NOMO-1 (cell line): ENCODE data around the gene ID3.

Experiments used
- DNase-seq, 2 experiments: peaks; one replicate each; lab custom pipeline; 2025; ENCODE audit not compliant: unreplicated experiment in 2 of 2; lab: John Stamatoyannopoulos, UW

The ID3 gene

DNA sequence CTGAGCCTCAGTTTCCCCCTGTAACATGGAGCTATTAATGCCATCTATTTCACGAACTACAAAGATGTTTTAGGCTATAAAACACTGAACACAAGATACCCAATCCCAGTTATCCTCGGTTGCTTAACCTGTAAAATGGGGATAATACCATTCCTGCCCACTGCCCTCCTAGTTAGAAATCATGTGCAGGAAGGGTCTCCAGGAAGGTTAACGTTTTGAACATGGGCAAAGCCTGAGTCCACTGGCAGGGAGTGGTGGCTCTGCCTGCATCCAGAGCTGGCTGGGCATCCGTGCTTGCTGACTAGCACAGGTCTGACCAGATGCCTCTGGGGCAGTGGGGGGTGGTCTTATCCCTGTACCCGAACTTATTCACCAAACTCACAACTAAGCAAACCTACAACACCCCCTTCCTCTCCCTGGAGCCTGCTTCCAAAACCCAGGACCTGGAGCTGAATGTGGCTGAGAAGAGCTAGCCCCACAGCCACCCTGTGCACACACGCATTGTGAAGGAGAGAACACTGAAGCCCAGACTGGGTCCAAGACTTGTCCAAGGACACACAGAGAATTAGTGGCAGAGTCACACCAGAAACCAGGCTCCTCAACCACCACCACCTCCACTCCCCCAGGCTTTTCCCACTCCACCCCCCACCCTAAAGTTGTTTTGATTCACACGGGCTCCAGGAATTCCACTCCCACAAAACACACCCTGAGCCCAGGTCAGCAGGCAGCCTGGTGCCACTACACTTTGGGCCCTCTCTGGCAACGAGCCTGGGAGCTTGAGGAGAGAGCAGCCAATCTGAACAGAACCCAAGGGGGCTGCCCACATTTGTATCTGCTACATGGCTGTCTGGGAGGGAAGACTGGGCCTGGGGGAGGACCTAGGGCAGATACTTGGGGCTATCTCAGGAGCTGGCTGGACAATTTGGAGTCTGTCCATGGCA lies 29.9 kb downstream of the ID3 start:
- no peak for DNase-seq

DNA sequence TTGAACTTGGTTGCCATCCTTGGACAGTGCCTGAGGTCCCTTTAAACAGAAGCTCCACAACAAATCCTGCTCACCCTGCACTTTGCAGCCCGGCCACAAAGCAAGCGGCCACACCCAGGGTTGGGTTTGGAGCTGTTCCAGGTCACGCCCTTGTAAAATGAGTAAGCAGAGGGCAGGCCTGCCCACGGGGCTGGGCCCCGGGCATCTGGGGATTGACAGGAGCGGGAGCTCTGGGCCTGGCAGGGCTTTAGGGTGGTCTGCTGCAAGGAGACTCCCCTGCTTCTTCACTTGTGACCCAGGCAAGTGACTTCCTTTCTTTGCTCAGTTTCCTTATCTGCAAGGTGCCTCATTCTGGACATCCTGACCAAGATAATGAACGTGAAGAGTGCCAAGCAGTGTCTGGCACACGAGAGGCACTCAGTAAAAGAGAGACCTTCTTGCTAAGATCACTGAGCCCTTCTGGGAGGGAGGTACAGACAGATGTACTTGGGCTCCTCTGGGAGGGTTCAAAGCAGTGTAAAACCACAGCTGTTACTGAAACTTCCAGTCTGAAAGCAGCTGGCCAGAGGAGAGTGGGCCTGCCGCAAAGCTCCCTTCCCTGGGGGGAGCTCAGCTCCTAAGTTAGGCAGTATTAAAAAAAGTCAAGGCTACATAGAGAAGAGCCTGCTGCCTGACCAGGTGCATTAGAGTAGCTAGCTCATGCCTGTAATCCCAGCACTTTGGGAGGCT lies 30.9 kb downstream of the ID3 start:
- DNase-seq, result peak; percentile 89 to 91

DNA sequence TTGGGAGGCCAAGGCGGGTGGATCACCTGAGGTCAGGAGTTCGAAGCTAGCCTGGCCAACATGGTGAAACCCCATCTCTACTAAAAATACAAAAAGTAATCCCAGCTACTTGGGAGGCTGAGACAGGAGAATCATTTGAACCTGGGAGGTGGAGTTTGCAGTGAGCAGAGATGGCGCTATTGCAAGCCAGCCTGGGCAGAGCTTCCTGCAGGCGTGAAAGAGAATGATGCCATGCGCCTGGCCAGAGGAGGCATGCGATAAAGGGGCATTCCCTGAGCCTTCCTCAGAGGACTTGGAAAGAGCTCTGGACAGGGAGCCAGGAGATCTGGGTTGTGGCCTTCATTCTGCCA lies 31.4 kb downstream of the ID3 start:
- no peak for DNase-seq

DNA sequence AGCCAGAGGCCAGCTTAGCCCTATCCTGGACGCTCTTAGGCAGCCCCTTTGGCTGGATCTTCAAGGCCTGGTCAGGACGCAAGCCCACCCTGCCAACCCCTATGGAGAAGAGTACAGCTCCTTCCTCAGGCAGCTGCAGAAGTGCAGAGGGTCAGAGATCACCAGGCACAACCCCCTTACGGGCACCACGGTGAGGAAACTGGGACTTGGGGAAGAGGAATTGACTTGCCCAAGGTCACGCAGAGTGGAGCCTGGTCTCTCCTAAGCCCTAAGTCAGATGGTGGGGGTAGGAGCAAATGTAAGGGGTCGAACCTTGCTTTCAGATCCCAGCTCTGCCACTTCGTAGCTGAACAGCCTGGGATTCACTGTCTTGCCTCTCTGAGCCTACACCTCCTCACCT lies 31.9 kb downstream of the ID3 start:
- DNase-seq, result no peak

DNA sequence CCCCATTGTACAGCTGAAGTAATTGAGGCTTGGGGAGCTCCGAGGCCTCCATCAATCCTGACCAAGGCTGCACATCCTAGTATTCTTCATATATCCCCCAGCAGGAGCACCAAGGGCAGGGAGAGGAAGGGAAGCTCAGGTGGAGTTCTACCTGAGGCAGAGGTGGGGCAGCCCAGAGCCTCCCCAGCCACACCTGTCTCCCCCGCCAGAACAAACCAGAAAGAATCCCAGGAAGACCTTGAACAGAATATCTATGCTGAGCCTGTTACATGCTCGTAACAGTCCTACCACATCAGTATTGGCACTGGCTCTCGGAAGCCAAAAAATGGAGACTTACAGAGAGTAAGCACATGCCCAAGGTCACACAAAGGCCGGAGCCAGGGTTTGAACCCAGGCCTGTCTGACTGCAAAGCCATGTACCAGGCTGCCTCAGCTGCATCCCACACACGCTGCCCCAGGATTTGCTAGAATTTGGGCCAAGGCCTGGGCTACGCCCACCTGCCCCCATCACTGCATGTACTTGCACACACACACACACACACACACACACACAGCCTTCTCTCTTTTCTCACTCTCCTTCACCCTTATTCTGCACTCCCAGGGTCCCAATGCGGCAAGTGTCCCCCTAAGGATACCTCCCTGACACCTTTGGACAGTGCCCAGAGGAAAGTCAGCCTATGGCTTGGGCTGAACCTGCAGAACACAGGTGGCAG lies 32.8 kb downstream of the ID3 start:
- no peak for DNase-seq

DNA sequence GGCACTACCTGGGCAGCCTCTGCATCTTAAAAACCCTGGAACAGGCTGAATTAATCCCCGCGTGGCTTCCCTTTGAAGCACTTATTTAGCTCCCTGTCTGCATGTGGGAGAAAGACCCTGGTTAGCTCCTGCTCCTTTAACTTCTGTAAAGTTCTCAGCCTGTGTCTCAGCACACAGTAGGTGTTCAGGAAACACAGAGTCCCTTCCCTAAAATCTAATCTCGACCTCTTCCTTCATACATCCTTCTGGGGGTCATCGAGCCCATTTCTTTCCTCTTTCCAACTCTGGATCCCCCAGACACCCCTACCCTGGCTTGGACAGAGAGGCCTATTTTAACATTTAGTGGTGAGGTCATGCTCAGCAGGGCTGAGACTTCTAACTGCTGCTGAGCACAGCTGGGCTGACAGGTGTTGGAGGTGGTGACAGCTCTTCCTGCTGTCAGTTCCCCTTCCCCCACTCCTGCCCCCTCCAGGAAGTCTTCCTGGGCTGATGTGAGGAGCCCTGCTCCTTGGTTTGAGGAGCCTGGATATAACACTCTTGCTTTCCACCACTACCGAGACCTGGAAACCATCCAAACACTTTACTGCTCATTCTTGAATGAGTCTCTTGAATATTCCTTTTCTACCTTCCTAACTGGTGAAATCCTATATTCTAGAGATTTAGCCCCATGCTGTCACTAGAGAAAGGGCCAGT lies 33.6 kb downstream of the ID3 start:
- no peak for DNase-seq

DNA sequence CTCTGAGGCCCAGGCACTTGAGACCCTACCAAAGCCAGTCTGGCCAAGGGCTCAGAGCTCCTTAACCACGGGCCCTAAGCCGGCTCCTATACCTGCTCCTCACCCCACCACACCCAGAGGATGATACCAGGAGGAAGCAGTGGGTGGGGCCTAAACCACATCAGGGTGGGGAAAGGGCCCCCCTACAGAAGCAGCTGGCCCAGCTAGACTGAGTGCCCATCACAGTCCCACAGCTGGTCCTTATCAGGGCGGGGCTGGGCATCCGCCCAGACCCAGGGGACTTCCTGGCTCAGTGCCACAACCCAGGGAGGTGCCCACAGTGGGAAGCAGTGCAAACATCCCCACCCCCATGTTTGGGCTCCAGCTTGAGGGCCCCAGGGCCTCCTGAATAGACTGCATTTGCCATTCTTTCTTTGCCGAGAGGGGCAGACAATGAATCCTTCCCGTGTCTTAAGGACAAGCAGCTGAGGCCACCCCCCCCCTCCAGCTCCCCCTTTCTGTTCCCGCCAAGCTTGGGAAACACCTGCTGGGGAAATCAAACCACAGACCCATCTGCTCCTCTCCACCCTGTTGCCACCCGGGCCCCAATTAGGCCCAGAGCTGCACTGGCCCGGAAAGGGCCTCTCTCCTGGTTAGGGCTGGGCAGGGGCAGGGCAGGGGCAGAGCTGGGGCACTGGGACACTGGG lies 34.4 kb downstream of the ID3 start:
- DNase-seq, result no peak

DNA sequence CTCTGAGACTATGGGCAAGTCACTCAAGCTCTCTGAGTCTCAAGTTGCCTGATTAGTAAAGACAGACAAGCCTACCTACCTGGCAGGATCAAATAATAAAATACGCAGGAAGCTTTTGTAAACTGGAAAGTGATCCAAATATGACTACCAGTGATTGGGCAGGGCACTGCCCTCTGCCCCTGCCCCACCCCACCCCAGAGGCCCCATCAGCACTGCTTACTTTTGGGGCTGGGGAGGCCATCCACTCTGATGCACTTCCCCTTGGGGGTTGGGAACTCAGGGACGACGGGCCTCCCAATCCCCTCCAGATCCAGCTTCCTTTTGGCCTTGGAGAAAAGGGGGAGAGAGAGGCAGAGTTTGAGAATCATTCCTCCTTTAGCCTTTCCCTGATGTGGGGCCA lies 35.1 kb downstream of the ID3 start:
- no peak for DNase-seq

DNA sequence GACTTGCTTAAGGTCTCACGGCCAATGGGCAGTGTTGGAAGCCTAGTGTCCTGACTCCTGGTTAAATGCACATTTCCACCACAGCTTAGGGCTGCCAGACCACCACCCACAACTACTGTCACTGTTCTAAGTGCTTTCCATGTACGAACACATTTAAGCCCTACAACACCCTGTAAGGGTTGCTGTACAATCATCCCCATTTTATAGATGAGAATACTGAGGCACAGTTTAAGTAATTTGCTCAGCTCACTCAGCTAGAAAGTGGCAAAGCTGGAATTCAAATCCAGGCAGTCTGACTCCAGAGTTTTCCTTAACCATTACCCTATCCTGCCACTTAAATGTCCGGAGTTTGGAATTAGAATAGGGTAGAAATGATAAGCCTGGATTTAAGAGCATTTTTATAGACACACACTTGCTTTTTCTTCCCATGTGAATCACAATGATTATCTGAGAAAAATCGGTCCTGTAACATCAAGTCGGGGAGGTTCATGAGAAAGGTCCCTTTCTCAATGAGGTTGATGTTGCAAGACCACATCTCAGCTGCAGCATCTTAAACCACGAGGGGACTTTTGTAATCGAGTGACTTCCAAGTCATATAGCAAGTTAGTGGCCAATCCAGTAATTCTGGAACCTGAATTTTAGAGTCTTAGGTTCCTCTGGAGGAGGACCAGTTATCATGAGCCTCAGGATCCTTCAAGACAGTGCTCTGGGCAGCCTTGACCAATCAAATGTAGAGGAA lies 36.9 kb downstream of the ID3 start:
- peak; percentile 43 to 83 for DNase-seq

DNA sequence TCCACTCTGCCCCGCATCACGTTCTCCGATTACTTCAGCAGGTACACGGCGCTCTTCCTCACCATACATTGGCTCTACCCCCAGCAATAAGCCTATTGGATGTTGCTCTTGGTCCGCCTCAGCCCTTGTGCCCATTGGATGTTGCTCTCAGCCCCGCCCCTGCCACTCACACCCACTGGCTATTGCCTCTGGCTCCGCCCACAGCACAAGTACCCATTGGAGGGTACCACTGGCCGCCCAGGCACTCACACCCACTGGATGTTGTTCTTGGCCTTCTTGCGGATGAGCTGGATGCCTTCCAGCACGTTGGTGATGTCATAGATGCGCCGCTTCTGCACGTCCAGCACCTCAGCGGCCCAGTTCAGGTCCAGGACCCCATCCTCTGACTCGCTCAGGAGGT lies 37.7 kb downstream of the ID3 start:
- no peak for DNase-seq

DNA sequence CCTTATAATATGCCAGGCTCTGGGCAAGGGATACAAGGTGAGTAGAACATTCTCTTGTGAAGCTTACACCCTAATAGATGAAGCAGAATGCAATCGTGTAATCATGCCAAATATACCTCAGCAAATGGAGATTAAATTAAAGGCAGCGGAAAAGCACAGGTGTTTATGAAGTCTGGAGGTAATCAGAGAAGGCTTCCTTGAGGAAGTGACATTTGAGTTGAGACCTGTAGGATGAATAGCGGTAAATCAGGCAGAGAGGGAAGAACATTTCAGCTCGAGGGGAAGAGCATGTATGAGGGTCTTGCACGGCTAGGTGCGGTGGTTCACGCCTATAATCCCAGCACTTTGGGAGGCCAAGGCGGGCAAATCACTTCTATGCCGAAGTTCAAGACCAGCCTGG lies 41.7 kb downstream of the ID3 start:
- DNase-seq, result no peak

DNA sequence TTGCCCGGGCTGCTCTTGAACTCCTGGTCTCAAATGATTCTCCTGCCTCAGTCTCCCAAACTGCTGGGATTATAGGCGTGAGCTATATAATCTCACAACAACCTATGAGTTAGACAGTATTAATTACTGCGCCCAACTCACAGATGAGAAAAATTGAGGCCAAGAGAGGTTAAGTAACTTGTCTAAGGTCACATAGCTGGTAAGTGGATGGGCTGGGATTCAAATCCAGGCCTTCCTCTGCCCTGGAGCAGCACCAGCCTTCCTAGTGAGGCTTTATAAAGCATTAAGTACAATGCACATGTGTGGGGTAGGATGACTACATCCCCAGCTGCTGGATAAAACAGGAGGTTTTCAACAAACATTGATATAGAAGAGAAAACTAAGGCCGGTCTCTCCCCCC lies 43.4 kb downstream of the ID3 start:
- DNase-seq, result no peak

DNA sequence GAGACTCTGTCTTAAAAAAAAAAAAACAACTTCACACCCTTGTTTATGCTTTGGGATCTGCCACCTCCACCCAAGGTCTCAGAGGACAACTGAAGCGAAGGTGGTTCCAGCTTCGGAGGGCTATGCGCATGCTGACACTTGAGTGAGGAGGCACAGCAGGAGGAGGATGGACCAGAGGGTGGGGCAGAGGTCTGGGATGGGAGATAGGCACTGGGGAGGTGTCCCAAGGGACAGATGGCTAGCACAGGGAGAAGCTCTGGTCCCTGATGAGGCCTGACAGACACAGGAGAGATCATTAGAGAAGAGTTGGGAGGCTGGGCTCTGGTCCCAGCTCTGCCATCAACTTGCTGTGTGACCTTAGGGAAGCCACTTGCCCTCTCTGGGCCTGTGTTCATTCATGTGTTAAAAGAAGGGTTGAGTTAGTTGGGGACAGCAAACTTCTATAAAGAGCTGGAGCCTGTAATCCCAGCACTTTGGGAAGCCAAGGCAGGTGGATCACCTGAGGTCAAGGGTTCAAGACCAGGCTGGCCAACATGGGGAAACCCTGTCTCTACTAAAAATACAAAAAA lies 45.1 kb downstream of the ID3 start:
- no peak for DNase-seq

DNA sequence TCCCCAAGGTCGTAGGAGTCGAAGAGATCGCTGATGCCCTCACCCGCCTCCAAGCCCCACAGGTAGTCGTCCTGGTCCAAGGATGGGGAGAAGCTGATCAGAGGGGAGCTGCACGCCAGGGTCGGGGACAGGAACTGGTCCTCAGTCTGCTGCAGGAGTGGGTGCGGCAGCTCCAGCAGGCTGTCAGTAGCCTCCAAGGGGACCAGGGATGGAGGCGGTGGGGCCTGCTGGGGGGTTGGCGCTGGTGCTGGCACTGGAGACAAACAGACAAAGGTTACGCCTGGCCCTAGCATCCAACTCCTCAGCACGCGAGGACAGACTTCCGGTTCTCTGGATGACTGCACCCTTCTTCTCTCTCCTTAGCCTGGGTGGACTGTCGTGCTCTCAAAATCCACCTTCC lies 49.4 kb downstream of the ID3 start:
- no peak for DNase-seq
